ENCODE data around the gene DPP3. TPM values are rescaled to one million over a fixed set of nuclear protein-coding genes. Genes with fewer than 3 reads are reported as not detected.
A peak's percentile ranks its signal among the peaks of the same experiment; 100 is the strongest.

Gene DPP3
- total and polyA plus RNA-seq, 2 donors (not counting 1 experiment from before 2014, with no cell fraction given), result 33.6 to 39.6 TPM

GRCh38 chr11:66443602-66444001 is 36.6 kb upstream of the DPP3 start:
- Histone ChIP-seq H3K4me1 (ENCODE audit: control insufficient read depth, extremely low read depth, insufficient read depth, low read length) (no peaks in the 10 kb centered on the region), H3K9ac (ENCODE audit: insufficient read depth, low read length) (no peak overlapping the region), H3K27ac (ENCODE audit: insufficient read depth, low read length) (no peak overlapping the region), H3K36me3 (ENCODE audit: control insufficient read depth, insufficient read depth, low read length) (no peaks in the 10 kb centered on the region), H3K9me3 (ENCODE audit: control insufficient read depth, insufficient read depth, low read depth, low read length) (no peaks in the 10 kb centered on the region), H3K4me2 (ENCODE audit: extremely low read depth, insufficient read depth, low read length) (no peak overlapping the region), H2AFZ (ENCODE audit: low read length) (no peak overlapping the region), H4K20me1 (ENCODE audit: control insufficient read depth, extremely low read depth, insufficient read depth, low read length) (no peaks in the 10 kb centered on the region), H3K4me3 (replicated peaks in 1 of 4; ENCODE audit: control extremely low read depth in 1 of 4, insufficient read depth in 1 of 4, low read depth in 3 of 4, low read length in 4 of 4) (no peak overlapping the region), H3K79me2 (ENCODE audit: control insufficient read depth, insufficient read depth, low read length) (no peaks in the 10 kb centered on the region), H3K27me3 (ENCODE audit: control insufficient read depth, insufficient read depth, low read length) (peaks cover 6% of the 10 kb centered on the region)
- no peak for TF ChIP-seq EZH2 (IDR thresholded peaks at IDR 0.05; ENCODE audit: low read length, missing control alignments)
- DNase-seq (ENCODE audit: low read depth in 2 of 2), result peak; percentile 60 to 79

GRCh38 chr11:66447012-66447411 is 33.2 kb upstream of the DPP3 start:
- H3K9ac ChIP-seq (ENCODE audit: insufficient read depth, low read length), result no peak overlapping the region
- no peak for TF ChIP-seq EZH2 (IDR thresholded peaks at IDR 0.05; ENCODE audit: low read length, missing control alignments)
- no peak for TF ChIP-seq CTCF (conservative IDR thresholded peaks at IDR 0.05 in 1 of 2, IDR thresholded peaks at IDR 0.05 in 1 of 2; ENCODE audit: low read depth in 1 of 2, low read length in 2 of 2)
- H3K36me3 ChIP-seq (ENCODE audit: control insufficient read depth, insufficient read depth, low read length), result no peaks in the 10 kb centered on the region
- H3K4me3 ChIP-seq (replicated peaks in 1 of 4; ENCODE audit: control extremely low read depth in 1 of 4, insufficient read depth in 1 of 4, low read depth in 3 of 4, low read length in 4 of 4), result no peak overlapping the region
- H4K20me1 ChIP-seq (ENCODE audit: control insufficient read depth, extremely low read depth, insufficient read depth, low read length), result no peaks in the 10 kb centered on the region
- no peak for DNase-seq (ENCODE audit: low read depth in 2 of 2)
- H3K79me2 ChIP-seq (ENCODE audit: control insufficient read depth, insufficient read depth, low read length), result no peaks in the 10 kb centered on the region
- H2AFZ ChIP-seq (ENCODE audit: low read length), result no peak overlapping the region
- H3K9me3 ChIP-seq (ENCODE audit: control insufficient read depth, insufficient read depth, low read depth, low read length), result no peaks in the 10 kb centered on the region
- H3K4me2 ChIP-seq (ENCODE audit: extremely low read depth, insufficient read depth, low read length), result no peak overlapping the region
- no peak overlapping the region for H3K27ac ChIP-seq (ENCODE audit: insufficient read depth, low read length)
- H3K4me1 ChIP-seq (ENCODE audit: control insufficient read depth, extremely low read depth, insufficient read depth, low read length), result no peaks in the 10 kb centered on the region
- peaks cover 20% of the 10 kb centered on the region for H3K27me3 ChIP-seq (ENCODE audit: control insufficient read depth, insufficient read depth, low read length)

- no peak overlapping the region for H3K4me2 ChIP-seq (ENCODE audit: extremely low read depth, insufficient read depth, low read length)
- DNase-seq (ENCODE audit: low read depth in 2 of 2), result no peak
- no peak overlapping the region for H3K27ac ChIP-seq (ENCODE audit: insufficient read depth, low read length)
- H3K9ac ChIP-seq (ENCODE audit: insufficient read depth, low read length), result no peak overlapping the region
- H3K9me3 ChIP-seq (ENCODE audit: control insufficient read depth, insufficient read depth, low read depth, low read length), result no peaks in the 10 kb centered on the region
- H3K4me3 ChIP-seq (replicated peaks in 1 of 4; ENCODE audit: control extremely low read depth in 1 of 4, insufficient read depth in 1 of 4, low read depth in 3 of 4, low read length in 4 of 4), result no peak overlapping the region
- no peaks in the 10 kb centered on the region for H4K20me1 ChIP-seq (ENCODE audit: control insufficient read depth, extremely low read depth, insufficient read depth, low read length)
- H3K79me2 ChIP-seq (ENCODE audit: control insufficient read depth, insufficient read depth, low read length), result no peaks in the 10 kb centered on the region
- H2AFZ ChIP-seq (ENCODE audit: low read length), result no peak overlapping the region
- no peaks in the 10 kb centered on the region for H3K36me3 ChIP-seq (ENCODE audit: control insufficient read depth, insufficient read depth, low read length)
- H3K27me3 ChIP-seq (ENCODE audit: control insufficient read depth, insufficient read depth, low read length), result peaks cover 24% of the 10 kb centered on the region
- TF ChIP-seq CTCF (conservative IDR thresholded peaks at IDR 0.05 in 1 of 2, IDR thresholded peaks at IDR 0.05 in 1 of 2; ENCODE audit: low read depth in 1 of 2, low read length in 2 of 2) (no peak), EZH2 (IDR thresholded peaks at IDR 0.05; ENCODE audit: low read length, missing control alignments) (no peak)
- H3K4me1 ChIP-seq (ENCODE audit: control insufficient read depth, extremely low read depth, insufficient read depth, low read length), result no peaks in the 10 kb centered on the region
Measured at GRCh38 chr11:66448523-66448922, 31.7 kb upstream of the DPP3 start.

Measured in fibroblast of lung (primary cell).